ENCODE data around the gene NOL4L.

- no peak for TF ChIP-seq CTCF (IDR thresholded peaks at IDR 0.05; ENCODE audit: low read length)
- no peak for TF ChIP-seq EZH2 (IDR thresholded peaks at IDR 0.05; ENCODE audit: borderline replicate concordance, low read length)
These were observed 33.4 kb downstream of the NOL4L start for GRCh38 chr20:32551693-32552092.
